GM11168 (cell line): ENCODE results near the gene PIK3R4.

Source experiments
- in situ Hi-C: fragments of 300-500 bp; cut with MboI; formaldehyde crosslinking; loops from one replicate; pipeline ENCODE4 v1.12.0; 2022; ENCODE audit warnings: low sequenced_read_pairs; ENCODE audit not compliant: unreplicated experiment

Gene PIK3R4

DNA sequence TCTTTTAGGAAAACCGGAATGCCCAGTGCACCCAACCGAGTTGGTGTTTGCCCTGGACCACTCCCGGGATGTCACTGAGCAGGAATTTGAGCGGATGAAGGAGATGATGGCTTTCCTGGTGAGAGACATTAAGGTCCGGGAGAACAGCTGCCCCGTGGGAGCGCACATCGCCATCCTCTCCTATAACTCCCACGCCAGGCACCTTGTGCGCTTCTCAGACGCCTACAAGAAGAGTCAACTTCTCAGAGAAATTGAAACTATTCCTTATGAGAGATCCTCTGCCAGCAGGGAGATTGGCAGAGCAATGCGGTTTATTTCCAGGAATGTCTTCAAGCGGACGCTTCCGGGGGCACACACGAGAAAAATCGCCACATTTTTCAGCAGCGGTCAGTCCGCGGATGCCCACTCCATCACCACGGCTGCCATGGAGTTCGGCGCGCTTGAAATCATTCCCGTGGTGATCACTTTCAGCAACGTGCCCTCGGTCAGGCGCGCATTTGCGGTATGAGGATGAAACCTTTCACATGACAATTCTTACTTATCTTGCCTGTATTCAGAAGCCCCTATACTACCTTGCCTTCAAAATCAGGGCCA, 97.5 kb downstream of the PIK3R4 start:
- in situ Hi-C loops = no loop called here

DNA sequence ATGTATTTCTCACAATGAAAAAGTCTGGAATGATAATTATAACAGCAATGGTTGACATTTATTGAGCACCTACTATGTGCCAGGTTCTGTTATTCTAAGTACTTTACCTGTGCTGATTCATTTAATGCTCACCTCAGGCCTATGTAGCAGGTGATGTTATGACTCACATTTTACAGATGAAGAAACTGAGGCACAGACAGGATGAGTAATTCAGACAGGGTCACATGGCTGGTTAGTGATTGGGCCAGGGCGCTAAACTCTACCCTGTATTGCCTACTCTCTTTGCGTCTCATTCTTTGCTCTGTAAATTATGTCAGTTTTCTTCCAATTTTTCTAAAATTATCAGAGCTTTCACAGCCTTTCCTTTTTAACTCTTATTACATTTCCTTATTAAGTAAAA, 98.3 kb downstream of the PIK3R4 start:
- in situ Hi-C loops = no loop called here

GRCh38 chr3:130645261-130645660, 101.4 kb downstream of the PIK3R4 start:
- in situ Hi-C loops = no loop called here

DNA sequence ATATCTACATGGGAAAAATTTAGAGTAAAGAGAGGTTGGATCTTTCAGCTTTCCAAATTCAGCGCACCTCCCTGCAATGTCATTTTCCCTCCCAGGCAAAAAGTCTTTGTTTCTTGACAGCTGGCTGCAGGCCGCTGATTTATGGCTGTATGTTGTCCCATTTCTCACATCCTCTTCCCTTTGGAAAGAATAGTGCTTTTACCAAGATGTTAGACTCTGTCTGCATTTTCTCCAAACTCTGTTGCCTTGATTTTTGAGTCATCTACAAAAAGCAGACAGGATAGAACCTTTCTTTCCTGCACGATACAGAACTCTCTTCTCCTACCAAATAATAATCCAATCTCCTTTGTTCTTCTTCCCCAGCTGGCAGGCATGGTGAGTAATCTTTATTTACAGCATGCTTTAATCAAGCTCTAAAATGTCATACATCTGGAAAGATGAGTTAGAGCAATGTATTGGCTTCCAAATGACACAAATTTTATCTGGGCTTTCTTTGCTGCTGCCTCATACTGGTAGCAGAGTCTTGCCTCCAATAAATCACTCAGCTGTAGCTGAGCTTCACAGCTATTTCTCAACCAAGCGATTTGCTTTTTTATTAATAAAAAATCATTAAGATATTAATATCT, 101.9 kb downstream of the PIK3R4 start:
- in situ Hi-C loops = no loop called here

GRCh38 chr3:130640027-130640426, 106.6 kb downstream of the PIK3R4 start:
- in situ Hi-C loops = no loop called here

DNA sequence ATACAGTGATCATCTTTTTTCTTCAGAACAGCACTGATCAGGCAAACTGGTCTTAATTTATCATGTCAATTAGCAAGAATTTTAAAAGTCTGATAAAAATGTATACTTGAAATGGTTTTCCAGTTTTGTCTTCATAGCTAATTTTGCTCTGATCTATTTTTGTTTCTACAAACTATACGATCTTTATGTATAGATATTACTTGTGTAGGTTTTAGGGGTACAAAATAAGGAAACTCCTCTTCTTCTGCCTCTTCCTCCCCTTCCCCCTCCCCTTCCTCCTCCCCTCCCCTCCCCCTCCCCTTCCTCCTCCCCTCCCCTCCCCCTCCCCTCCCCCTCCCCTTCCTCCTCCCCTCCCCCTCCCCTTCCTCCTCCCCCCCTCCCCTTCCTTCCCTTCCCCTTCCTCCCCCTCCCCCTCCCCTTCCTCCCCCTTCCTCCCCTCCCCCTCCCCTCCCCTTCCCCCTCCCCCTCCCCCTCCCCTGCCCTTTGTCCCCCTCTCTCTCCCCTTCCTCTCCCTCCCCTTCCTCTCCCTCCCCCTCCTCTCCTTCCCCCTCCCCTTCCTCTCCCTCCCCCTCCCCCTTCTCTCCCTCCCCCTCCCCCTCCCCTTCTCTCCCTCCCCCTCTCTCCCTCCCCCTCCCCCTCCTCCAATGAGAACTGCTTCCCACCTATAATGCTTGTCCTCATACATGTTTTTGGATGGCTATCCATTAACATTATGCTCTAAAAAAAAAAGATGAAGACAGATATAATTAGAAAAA, 110.0 kb downstream of the PIK3R4 start:
- in situ Hi-C loops = no loop called here

DNA sequence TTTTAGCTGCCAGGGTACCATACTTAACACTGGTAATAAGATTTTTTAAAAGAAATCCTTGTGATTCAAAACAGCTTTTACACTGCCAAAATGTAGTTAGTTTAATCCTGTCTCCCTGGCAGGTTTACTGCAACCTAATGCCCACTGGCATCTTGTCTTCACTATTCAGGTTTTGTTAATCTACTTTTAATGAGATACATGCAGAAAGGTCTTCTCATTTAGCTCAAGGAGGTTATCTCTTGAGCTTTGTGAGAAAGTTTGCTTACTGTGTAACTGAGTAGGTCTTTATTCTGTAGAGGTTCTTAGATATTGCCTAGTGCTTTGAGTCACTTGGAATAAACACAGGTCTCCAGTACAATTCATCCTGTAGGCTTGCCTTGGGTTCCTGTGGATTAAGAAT, 110.7 kb downstream of the PIK3R4 start:
- in situ Hi-C loops = no loop called here

DNA sequence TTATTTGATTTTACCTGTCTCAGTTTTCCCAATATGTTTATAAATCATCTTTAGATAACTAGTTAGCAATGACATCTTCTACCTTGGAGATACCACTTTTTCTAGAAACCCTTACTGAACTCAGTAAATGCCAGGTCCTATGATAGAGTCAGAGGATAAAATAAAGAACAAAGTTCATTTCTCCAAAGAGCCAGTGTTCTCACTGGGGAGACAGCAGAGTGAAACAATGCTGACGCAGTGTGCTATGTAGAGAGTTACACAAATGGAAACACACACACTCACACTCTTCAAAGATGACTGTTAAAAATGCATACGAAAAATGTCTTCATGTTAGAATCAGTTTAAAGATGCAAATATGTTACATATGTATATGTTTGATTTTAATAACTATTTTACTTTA, 111.3 kb downstream of the PIK3R4 start:
- in situ Hi-C loops = no loop called here
